Immature natural killer cell (primary cell): ENCODE measurements around the gene MC1R. TPM values are rescaled to one million over a fixed set of nuclear protein-coding genes. Genes with fewer than 3 reads are reported as not detected.
"Not testable (repeated sequence)": the region's sequence is repeated elsewhere in the genome, so short reads cannot be mapped to it uniquely, and the experiment has no call there.

Experiments
- DNase-seq, 3 donors: peaks; one replicate each; pipeline ENCODE4 v3.0.0; 2022; ENCODE audit warnings: mixed read lengths in 1 of 3
- H3K27ac Mint-ChIP-seq, 6 donors: one replicate each; pipeline ENCODE4 v1.8.0; 2020; ENCODE audit warnings: mixed read lengths in 6 of 6, mild to moderate bottlenecking in 5 of 6, inconsistent platforms in 4 of 6, moderate library complexity in 3 of 6
- H3K27me3 Mint-ChIP-seq, 3 donors: one replicate each; pipeline ENCODE4 v1.8.0; 2020 to 2021; ENCODE audit warnings: low read depth in 3 of 3, mild to moderate bottlenecking in 3 of 3, mixed read lengths in 3 of 3, moderate library complexity in 3 of 3, inconsistent platforms in 1 of 3
- H3K36me3 Mint-ChIP-seq, 3 donors: one replicate each; pipeline ENCODE4 v1.8.0; 2020; ENCODE audit warnings: mixed read lengths in 3 of 3, inconsistent platforms in 2 of 3, mild to moderate bottlenecking in 2 of 3
- H3K4me1 Mint-ChIP-seq, 2 donors: one replicate each; pipeline ENCODE4 v1.8.0; 2020; ENCODE audit warnings: inconsistent platforms in 2 of 2, mild to moderate bottlenecking in 2 of 2, mixed read lengths in 2 of 2, moderate library complexity in 1 of 2
- H3K4me3 Mint-ChIP-seq, 5 donors: one replicate each; pipeline ENCODE4 v1.8.0; 2020; ENCODE audit warnings: mild to moderate bottlenecking in 5 of 5, mixed read lengths in 5 of 5, inconsistent platforms in 3 of 5, moderate library complexity in 3 of 5
- H3K9me3 Mint-ChIP-seq, 6 donors: one replicate each; pipeline ENCODE4 v1.8.0; 2020; ENCODE audit warnings: mild to moderate bottlenecking in 6 of 6, mixed read lengths in 6 of 6, inconsistent platforms in 4 of 6, moderate library complexity in 3 of 6
- polyA plus RNA-seq, 3 donors: library from polyadenylated mRNA; unstranded; fragments of 300-500 nt; fragmentation: Illumina TruSeq; gene quantifications; one replicate each; pipeline ENCODE4 v1.2.3, GENCODE V29; 2021

MC1R gene
- polyA plus RNA-seq, 3 donors from 2014 or later = 0.34 to 1.1 TPM; not detected in 1

- no peaks in the 10 kb centered on the region for H3K9me3 Mint-ChIP-seq
- DNase-seq = no peak
- peaks cover 11 to 25% (median 11%) of the 10 kb centered on the region in 3 donors for H3K36me3 Mint-ChIP-seq
- no peak overlapping the region for H3K27ac Mint-ChIP-seq
- peaks cover 0 to 3% (median 2%) of the 10 kb centered on the region in 3 donors for H3K27me3 Mint-ChIP-seq
- H3K4me1 Mint-ChIP-seq = peaks cover 0 to 4% of the 10 kb centered on the region in 2 donors
- H3K4me3 Mint-ChIP-seq = no peak overlapping the region
Measured at GRCh38 chr16:89957216-89957785, 38.6 kb downstream of the MC1R start.

- peaks cover 0 to 4% of the 10 kb centered on the region in 2 donors for H3K4me1 Mint-ChIP-seq
Measured at GRCh38 chr16:89958068-89958467, 39.4 kb downstream of the MC1R start.

GRCh38 chr16:89958596-89958995 is 39.9 kb downstream of the MC1R start:
- Mint-ChIP-seq H3K4me3 (no peak overlapping the region), H3K9me3 (no peaks in the 10 kb centered on the region), H3K36me3 (peaks cover 11 to 27% (median 11%) of the 10 kb centered on the region in 3 donors), H3K27ac (peak overlapping the region in 1 of 6 donors; percentile 55), H3K27me3 (peaks cover 0 to 3% (median 0%) of the 10 kb centered on the region in 3 donors), H3K4me1 (peaks cover 0 to 5% of the 10 kb centered on the region in 2 donors)
- no peak for DNase-seq

More at GRCh38 chr16:89958068-89958467, 39.4 kb downstream of the MC1R start:
- no peaks in the 10 kb centered on the region for H3K9me3 Mint-ChIP-seq
- H3K36me3 Mint-ChIP-seq = peaks cover 11 to 25% (median 11%) of the 10 kb centered on the region in 3 donors
- H3K27me3 Mint-ChIP-seq = peaks cover 0 to 3% (median under 1%) of the 10 kb centered on the region in 3 donors
- no peak overlapping the region for H3K27ac Mint-ChIP-seq
- DNase-seq = no peak
- no peak overlapping the region for H3K4me3 Mint-ChIP-seq

DNA sequence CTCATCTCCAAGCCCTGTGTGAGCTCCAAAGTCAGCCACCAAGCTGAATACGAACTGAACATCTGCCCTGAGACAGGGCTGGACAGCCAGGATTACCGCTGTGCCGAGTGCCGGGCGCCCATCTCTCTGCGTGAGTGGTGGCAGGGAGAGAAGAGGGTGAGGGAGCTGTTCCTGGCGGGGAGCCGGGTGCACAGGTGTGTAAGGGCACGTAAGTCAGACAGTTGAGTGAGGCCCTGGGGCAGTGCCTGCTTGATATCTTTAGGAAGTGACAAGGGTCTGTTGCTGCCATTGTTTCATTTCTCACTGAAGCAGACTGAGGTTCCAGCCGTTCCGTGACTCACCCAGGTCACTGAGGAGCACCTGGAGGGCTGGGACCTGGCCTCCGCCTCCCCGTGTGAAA is 42.3 kb downstream of the MC1R start:
- Mint-ChIP-seq H3K36me3 (peaks cover 7 to 25% (median 8%) of the 10 kb centered on the region in 3 donors), H3K27ac (no peak overlapping the region)

GRCh38 chr16:89961920-89962319 is 43.3 kb downstream of the MC1R start:
- no peaks in the 10 kb centered on the region for H3K9me3 Mint-ChIP-seq
- H3K27me3 Mint-ChIP-seq = peaks cover 0 to 3% (median 0%) of the 10 kb centered on the region in 3 donors
- H3K4me3 Mint-ChIP-seq = no peak overlapping the region
- H3K4me1 Mint-ChIP-seq = peaks cover 0 to 5% of the 10 kb centered on the region in 2 donors
- peaks cover 7 to 25% (median 8%) of the 10 kb centered on the region in 3 donors for H3K36me3 Mint-ChIP-seq
- H3K27ac Mint-ChIP-seq = no peak overlapping the region
- no peak for DNase-seq

More for the DNA sequence above, 42.3 kb downstream of the MC1R start:
- DNase-seq = no peak
- Mint-ChIP-seq H3K4me3 (no peak overlapping the region), H3K9me3 (no peaks in the 10 kb centered on the region), H3K27me3 (peaks cover 0 to 3% (median 0%) of the 10 kb centered on the region in 3 donors), H3K4me1 (peaks cover 0 to 5% of the 10 kb centered on the region in 2 donors)

DNA sequence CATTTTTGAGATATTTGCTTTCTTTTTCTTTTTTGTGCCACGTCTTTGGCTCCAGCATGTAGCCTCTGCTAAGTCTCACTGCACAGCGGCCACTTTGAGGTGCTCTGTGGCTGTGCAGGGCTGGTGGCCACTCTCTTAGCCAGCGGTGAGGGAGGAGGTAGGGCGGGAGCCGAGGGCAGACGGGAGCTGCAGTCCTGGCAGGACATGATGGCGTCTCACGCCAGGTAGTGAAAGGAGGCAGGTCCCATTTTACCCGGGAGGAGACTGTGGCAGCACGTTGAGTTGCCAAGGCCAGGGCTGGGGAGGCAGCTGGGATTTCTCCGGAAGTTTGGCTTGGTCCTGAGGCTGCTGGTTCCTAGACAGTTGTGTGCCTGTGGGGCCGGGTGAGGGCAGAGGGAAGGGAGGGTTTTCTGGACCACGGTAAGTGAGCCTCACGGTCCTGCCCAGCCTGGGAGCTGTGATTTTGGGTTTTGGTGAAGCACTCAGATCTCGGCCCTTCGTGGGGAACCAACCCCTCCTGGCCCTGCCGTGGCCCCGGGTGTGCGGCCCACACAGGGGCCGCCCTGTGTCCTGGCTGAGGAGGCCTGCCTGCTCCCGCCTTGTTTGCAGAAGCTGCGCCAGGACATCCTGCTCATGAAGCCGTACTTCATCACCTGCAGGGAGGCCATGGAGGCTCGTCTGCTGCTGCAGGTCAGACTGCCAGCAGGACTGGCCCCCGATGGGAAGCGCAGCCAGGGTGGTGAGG is 44.3 kb downstream of the MC1R start:
- peaks cover 0 to 5% of the 10 kb centered on the region in 2 donors for H3K4me1 Mint-ChIP-seq
- H3K9me3 Mint-ChIP-seq = no peaks in the 10 kb centered on the region
- peaks cover 0 to 3% (median 0%) of the 10 kb centered on the region in 3 donors for H3K27me3 Mint-ChIP-seq
- H3K27ac Mint-ChIP-seq = no peak overlapping the region
- DNase-seq = no peak
- H3K4me3 Mint-ChIP-seq = no peak overlapping the region
- peaks cover 7 to 23% (median 8%) of the 10 kb centered on the region in 3 donors for H3K36me3 Mint-ChIP-seq

DNA sequence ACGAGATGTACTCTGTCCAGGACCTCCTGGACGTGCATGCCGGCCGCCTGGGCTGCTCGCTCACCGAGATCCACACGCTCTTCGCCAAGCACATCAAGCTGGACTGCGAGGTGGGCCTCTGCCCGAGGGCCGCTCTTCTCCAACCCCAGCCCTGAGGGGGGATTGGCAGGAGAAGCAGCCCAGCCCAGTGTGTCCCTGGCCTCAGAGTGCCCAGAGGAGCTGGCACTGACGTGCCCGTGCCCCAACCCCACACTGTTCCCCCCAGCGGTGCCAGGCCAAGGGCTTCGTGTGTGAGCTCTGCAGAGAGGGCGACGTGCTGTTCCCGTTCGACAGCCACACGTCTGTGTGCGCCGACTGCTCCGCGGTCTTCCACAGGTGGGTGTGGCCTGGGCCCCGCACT is 45.5 kb downstream of the MC1R start:
- no peaks in the 10 kb centered on the region for H3K9me3 Mint-ChIP-seq
- DNase-seq = no peak
- no peak overlapping the region for H3K27ac Mint-ChIP-seq
- H3K27me3 Mint-ChIP-seq = peaks cover 0 to 3% (median 0%) of the 10 kb centered on the region in 3 donors
- H3K4me3 Mint-ChIP-seq = no peak overlapping the region
- peaks cover 0 to 1% of the 10 kb centered on the region in 2 donors for H3K4me1 Mint-ChIP-seq
- H3K36me3 Mint-ChIP-seq = peaks cover 0 to 11% (median 2%) of the 10 kb centered on the region in 3 donors

- H3K27ac Mint-ChIP-seq = no peak overlapping the region
- peaks cover 0 to 4% (median 0%) of the 10 kb centered on the region in 3 donors for H3K36me3 Mint-ChIP-seq
- no peak overlapping the region for H3K4me3 Mint-ChIP-seq
- DNase-seq = no peak
- H3K4me1 Mint-ChIP-seq = peaks cover under 1 to 3% of the 10 kb centered on the region in 2 donors
- H3K9me3 Mint-ChIP-seq = no peaks in the 10 kb centered on the region
- H3K27me3 Mint-ChIP-seq = no peaks in the 10 kb centered on the region
Measured at GRCh38 chr16:89965447-89966225, 47.0 kb downstream of the MC1R start.

DNA sequence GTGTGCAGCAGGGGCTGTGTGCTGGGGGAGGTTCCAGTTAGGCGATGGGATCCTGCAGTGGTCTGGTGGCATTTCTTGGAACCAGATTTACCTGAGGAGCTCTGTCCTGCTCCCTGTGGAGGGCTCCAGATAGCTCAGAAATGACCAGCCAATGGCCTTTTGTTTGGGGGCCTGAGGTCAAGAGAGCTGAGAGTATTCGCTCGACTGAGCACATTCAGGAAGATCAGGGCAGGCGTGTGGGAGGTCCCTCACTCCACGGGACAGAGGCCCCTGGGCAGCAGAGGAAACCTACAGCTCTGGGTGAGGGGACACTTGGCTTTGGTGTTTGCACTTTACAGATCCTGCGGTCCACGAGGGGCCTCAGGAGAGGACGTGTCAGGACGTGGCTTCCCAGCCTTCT is 48.1 kb downstream of the MC1R start:
- Mint-ChIP-seq H3K27ac (no peak overlapping the region), H3K4me3 (no peak overlapping the region)

DNA sequence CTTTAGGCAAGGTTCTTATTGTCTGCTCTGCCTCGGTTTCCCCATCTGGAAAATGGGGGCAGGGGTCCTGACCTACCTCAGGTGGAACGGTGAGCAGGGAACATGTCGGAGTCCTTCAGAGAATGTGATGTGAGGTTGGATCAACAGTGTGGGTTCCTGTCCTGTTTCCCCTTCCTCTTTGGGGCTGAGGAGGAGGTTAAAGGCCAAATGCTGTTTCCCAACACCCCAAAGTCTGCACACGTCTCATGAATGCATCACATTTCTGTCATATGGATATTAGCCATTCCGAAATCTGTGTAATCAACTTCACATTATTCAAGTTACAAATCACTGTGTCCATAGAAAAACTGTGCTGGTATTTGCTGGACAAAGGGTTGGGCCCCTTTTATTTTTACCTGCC is 48.8 kb downstream of the MC1R start:
- not testable (repeated sequence) for H3K9me3 Mint-ChIP-seq, H3K36me3 Mint-ChIP-seq, H3K4me3 Mint-ChIP-seq, DNase-seq, H3K27me3 Mint-ChIP-seq, H3K27ac Mint-ChIP-seq
- H3K4me1 Mint-ChIP-seq = peaks cover 14 to 15% of the 10 kb centered on the region in 2 donors

More for the DNA sequence above, 48.1 kb downstream of the MC1R start:
- Mint-ChIP-seq H3K4me1 (peaks cover 12% of the 10 kb centered on the region in 2 donors), H3K9me3 (peaks cover 0 to 1% (median 0%) of the 10 kb centered on the region in 6 donors), H3K36me3 (peaks cover 0 to 4% (median 3%) of the 10 kb centered on the region in 3 donors), H3K27me3 (no peaks in the 10 kb centered on the region)
- DNase-seq = no peak

- not testable (repeated sequence) for H3K4me3 Mint-ChIP-seq, DNase-seq
Measured at GRCh38 chr16:89968074-89968473, 49.4 kb downstream of the MC1R start.

DNA sequence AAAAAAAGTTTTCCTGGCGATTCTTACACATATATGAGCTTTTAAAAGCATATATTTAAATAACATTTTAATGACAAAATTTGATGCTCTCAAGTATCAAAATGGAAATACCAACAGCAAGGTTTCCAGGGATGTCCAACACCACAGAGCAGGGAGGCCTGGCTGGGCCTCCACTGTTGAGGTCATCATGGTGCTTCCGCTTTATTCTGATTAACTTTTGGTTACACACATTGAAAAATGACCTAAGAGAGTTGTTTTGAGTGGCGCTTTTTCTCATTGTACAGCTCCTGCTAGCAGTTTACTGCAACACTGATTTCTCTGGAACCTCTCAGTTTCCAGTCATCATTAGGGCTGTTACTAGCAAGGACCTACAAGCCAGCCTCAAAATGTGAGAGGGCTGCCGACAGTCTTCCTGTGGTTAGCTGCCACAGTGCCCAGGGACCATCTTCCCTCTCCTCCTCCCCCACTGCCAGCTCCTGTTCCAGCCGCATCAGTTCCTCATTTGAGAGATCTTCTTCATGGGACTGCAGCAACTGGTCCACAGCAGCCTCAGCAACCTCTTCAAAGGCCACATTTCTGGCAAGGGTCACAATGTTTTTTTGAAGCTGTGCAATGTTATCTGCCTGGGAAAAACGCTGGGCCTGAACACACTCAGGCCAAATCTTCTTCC is 51.2 kb downstream of the MC1R start:
- H3K9me3 Mint-ChIP-seq = peaks cover 0 to 1% (median 0%) of the 10 kb centered on the region in 6 donors
- no peak for DNase-seq
- H3K27me3 Mint-ChIP-seq = peaks cover 6 to 10% (median 9%) of the 10 kb centered on the region in 3 donors
- H3K4me3 Mint-ChIP-seq = peak overlapping the region in 2 of 5 donors; percentile 13 to 14
- H3K27ac Mint-ChIP-seq = no peak overlapping the region
- H3K4me1 Mint-ChIP-seq = peaks cover 24 to 32% of the 10 kb centered on the region in 2 donors
- peaks cover 0 to 3% (median 0%) of the 10 kb centered on the region in 3 donors for H3K36me3 Mint-ChIP-seq

More at GRCh38 chr16:89968074-89968473, 49.4 kb downstream of the MC1R start:
- peaks cover 17 to 19% of the 10 kb centered on the region in 2 donors for H3K4me1 Mint-ChIP-seq
- not testable (repeated sequence) for H3K27ac Mint-ChIP-seq, H3K36me3 Mint-ChIP-seq, H3K27me3 Mint-ChIP-seq, H3K9me3 Mint-ChIP-seq
